Measurements from ENCODE around the gene SLC6A7. TPM values are rescaled to one million over a fixed set of nuclear protein-coding genes. Genes with fewer than 3 reads are reported as not detected.

Gene SLC6A7
- total and polyA plus RNA-seq, 12 donors = not detected

DNA sequence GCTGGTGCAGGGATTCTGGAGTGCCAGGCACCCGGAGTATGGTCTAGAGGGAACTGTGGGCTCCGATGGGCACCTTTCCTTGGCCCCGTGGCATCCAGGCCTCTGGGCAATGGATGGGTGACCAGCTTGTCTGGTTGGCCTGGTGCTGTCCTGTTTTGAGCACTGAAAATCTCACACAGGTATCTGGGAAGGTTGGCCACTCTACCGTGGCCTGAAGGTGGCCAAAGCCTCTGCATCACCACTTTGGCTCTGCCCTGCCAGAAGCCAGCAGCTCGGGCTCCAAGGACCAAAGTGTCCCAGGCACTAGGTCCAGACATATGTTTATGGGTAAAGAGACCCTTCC is 28.8 kb downstream of the SLC6A7 start:
- WGBS, 4 donors = 63 to 78% (median 68%) methylated on average over 5 of the region's 5 CpGs; no CpG with 5 or more reads in 1 of the 4 donors
- no peak for DNase-seq
- H3K27ac ChIP-seq = no peak overlapping the region
- H3K9me3 ChIP-seq (replicated peaks in 1 of 3) = no peaks in the 10 kb centered on the region
- peaks cover 5% of the 10 kb centered on the region for H3K27me3 ChIP-seq
- no peaks in the 10 kb centered on the region for H3K36me3 ChIP-seq (replicated peaks in 1 of 2)
- H3K4me3 ChIP-seq = no peak overlapping the region
- TF ChIP-seq, protein P1, sequence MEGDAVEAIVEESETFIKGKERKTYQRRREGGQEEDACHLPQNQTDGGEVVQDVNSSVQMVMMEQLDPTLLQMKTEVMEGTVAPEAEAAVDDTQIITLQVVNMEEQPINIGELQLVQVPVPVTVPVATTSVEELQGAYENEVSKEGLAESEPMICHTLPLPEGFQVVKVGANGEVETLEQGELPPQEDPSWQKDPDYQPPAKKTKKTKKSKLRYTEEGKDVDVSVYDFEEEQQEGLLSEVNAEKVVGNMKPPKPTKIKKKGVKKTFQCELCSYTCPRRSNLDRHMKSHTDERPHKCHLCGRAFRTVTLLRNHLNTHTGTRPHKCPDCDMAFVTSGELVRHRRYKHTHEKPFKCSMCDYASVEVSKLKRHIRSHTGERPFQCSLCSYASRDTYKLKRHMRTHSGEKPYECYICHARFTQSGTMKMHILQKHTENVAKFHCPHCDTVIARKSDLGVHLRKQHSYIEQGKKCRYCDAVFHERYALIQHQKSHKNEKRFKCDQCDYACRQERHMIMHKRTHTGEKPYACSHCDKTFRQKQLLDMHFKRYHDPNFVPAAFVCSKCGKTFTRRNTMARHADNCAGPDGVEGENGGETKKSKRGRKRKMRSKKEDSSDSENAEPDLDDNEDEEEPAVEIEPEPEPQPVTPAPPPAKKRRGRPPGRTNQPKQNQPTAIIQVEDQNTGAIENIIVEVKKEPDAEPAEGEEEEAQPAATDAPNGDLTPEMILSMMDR (IDR thresholded peaks at IDR 0.05) = no peak
- no peak for TF ChIP-seq POLR2A (IDR thresholded peaks at IDR 0.05)
- intact Hi-C loops (cut with DNase I) = loop anchor here (5.0 to 10.0 kb wide), 4 partner anchors 56 to 386 kb away; no protein-coding TSS in a partner anchor
- no peaks in the 10 kb centered on the region for H3K4me1 ChIP-seq (replicated peaks in 1 of 2)

DNA sequence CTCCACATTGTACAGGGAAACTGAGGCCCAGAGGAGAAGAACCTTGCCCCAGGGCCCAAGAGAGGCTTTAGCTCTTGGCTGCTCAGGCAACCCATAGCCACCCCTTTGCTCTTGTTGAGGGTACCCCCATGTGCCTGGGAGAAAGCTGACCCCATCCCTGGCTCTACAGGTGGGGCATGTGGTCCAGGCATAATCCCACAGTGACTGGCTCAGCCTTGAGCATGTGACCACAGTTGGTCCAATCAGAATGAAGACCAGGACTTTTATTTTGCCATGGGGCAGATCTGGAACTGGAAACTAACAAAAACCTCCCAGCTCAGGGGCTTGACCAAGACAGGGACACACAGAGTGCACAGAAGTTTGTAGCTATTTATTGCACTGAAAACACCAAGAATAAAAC is 29.3 kb downstream of the SLC6A7 start:
- TF ChIP-seq, protein P1 (IDR thresholded peaks at IDR 0.05) = no peak
- TF ChIP-seq POLR2A (IDR thresholded peaks at IDR 0.05) = no peak

DNA sequence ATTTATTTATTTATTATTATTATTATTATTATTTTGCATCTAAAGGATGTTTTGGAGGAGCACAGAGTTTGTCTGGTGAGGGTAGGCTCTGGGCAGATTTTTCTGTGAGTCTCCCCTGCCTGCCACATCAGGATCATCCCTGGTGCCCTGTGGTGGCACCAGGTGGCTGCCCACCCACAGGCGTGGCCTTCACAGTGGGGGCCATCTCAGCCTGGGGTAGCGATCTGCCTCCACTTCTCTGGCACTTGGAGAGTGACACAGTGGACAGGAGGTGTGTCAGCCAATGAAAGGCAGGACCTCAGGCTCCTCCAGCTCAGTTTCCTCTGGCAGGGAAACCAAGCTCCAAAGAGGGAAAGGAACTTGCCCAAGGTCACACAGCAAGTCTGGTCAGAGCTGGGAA is 30.0 kb downstream of the SLC6A7 start:
- no peaks in the 10 kb centered on the region for H3K36me3 ChIP-seq (replicated peaks in 1 of 2)
- H3K4me1 ChIP-seq (replicated peaks in 1 of 2) = no peaks in the 10 kb centered on the region
- peaks cover 5% of the 10 kb centered on the region for H3K27me3 ChIP-seq
- 75 to 79% (median 78%) methylated on average over 2 of the region's 2 CpGs for WGBS, 4 donors
- no peak overlapping the region for H3K4me3 ChIP-seq
- TF ChIP-seq POLR2A (IDR thresholded peaks at IDR 0.05) = no peak
- TF ChIP-seq, protein P1 (IDR thresholded peaks at IDR 0.05) = no peak
- H3K9me3 ChIP-seq (replicated peaks in 1 of 3) = no peaks in the 10 kb centered on the region
- H3K27ac ChIP-seq = no peak overlapping the region
- intact Hi-C loops (cut with DNase I) = loop anchor here (5.0 to 10.0 kb wide), 4 partner anchors 58 to 388 kb away; no protein-coding TSS in a partner anchor
- DNase-seq = no peak

More for the DNA sequence above, 29.3 kb downstream of the SLC6A7 start:
- Histone ChIP-seq H3K27ac (no peak overlapping the region), H3K4me1 (replicated peaks in 1 of 2) (no peaks in the 10 kb centered on the region), H3K27me3 (peaks cover 5% of the 10 kb centered on the region), H3K9me3 (replicated peaks in 1 of 3) (no peaks in the 10 kb centered on the region), H3K4me3 (no peak overlapping the region), H3K36me3 (replicated peaks in 1 of 2) (no peaks in the 10 kb centered on the region)
- DNase-seq = no peak
- intact Hi-C loops (cut with DNase I) = loop anchor here (5.0 to 10.0 kb wide), 4 partner anchors 57 to 387 kb away; no protein-coding TSS in a partner anchor

DNA sequence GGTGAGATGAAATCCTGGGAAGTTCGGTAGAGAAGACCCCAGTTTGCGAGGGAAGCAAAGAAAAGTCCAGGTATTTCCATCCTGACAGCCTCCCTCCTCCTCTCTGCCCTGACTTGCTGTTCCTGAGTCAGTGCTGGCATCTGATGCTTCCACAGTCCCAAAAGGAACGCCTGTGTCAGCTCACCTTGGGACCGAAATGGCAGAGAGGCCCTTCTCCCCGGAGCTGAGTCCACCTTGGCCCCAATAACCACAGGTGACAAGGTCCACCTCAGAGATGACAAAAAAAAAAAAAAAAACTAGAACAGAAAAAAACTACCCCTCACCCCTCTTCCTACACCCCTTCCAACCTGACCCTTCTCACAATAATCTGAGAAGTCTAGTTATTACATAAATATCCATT is 31.6 kb downstream of the SLC6A7 start:
- WGBS, 4 donors = 59 to 86% (median 73%) methylated on average over 5 of the region's 5 CpGs
- Histone ChIP-seq H3K4me3 (no peak overlapping the region), H3K9me3 (replicated peaks in 1 of 3) (no peaks in the 10 kb centered on the region), H3K27me3 (peaks cover 5% of the 10 kb centered on the region), H3K27ac (no peak overlapping the region), H3K4me1 (replicated peaks in 1 of 2) (no peaks in the 10 kb centered on the region), H3K36me3 (replicated peaks in 1 of 2) (no peaks in the 10 kb centered on the region)
- TF ChIP-seq, protein P1 (IDR thresholded peaks at IDR 0.05) = no peak
- no peak for TF ChIP-seq POLR2A (IDR thresholded peaks at IDR 0.05)
- intact Hi-C loops (cut with DNase I) = no loop called here
- no peak for DNase-seq
